ENCODE results near the gene PNPLA2. TPM values are rescaled to one million over a fixed set of nuclear protein-coding genes. Genes with fewer than 3 reads are reported as not detected.

PNPLA2 gene
- total RNA-seq, 4 donors from 2014 or later = 62.8 to 107 (median 77.6) TPM

DNA sequence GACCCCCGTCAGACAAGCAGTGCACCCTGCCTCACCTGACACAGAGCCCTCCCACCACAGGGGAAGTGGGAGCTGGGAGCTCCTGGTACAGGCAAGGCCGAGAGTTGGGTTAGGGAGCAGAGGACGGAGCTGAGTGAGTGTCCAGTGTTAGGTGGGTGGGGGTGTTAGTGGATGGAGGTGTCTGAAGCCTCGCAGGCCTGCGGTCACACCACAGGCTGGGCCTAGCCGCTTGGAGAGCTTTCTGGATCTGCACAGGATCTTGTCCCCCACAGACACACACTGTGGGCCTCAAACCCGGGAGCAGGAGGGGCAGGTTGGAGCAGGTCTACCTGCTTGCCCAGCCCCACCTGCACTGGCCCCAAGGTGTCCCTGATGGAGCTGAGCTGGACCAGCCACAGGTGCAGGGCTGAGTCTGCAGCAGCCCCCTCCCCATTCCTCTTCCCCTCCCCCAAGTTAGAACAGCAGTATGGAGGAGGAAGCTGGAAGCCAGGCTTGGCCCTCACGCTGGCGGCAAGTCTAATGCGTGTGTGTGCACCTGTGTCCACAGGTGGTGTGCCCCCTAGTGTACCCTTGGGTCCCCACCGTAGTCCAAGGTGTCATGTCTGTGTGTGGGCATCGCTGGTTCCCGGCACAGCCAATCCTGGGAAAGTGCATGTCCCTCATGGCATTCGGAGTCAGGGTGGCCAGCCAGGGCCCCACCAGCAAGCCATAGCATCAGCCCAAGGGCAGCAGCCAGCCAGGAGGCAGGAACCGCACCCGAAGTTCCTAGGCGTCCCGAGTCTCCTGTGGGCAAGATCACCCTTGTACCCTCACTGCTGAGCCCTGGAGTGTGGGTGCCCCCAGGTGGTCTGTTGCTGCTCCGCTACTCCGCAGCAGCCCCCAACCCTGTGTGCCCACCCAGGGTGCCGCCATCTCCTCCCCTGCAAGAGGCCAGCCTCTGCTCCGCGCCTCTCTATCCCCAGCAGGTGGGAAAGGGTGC is 39.4 kb upstream of the PNPLA2 start:
- TF ChIP-seq EP300 (IDR thresholded peaks at IDR 0.05) (no peak), POLR2A (IDR thresholded peaks at IDR 0.05; ENCODE audit: low read depth) (no peak), POLR2AphosphoS5 (IDR thresholded peaks at IDR 0.05) (no peak)
- TF ChIP-seq, protein P1, sequence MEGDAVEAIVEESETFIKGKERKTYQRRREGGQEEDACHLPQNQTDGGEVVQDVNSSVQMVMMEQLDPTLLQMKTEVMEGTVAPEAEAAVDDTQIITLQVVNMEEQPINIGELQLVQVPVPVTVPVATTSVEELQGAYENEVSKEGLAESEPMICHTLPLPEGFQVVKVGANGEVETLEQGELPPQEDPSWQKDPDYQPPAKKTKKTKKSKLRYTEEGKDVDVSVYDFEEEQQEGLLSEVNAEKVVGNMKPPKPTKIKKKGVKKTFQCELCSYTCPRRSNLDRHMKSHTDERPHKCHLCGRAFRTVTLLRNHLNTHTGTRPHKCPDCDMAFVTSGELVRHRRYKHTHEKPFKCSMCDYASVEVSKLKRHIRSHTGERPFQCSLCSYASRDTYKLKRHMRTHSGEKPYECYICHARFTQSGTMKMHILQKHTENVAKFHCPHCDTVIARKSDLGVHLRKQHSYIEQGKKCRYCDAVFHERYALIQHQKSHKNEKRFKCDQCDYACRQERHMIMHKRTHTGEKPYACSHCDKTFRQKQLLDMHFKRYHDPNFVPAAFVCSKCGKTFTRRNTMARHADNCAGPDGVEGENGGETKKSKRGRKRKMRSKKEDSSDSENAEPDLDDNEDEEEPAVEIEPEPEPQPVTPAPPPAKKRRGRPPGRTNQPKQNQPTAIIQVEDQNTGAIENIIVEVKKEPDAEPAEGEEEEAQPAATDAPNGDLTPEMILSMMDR (IDR thresholded peaks at IDR 0.05) = no peak
- intact Hi-C loops (cut with DNase I) = no loop called here

DNA sequence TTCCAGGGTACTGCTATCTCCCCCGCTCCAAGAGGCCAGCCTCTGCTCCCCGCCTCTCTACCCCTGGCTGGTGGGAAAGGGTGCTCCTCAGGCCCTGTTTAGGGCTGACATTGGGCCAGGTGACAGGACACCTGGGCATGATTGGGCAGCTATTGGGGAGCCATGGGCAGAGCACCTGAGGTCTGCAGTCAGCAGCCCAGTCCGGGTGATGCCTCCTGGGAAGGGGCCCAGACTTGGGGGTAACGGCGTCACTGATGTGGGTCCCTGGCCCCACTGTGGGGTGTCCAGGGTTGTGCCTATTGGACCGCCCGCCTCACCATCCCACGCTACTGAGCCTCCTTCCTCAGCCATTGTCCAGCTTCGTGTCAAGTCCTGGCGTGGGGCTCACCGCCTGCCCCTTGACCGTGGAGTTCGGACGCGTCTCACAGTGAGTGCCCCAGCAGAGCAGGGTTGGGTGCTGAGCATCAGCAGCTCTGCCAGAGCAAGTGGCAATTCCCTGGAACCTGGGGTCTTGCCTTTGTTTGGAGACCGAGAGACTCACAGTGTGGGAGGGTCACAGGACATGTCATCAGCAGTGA is 38.7 kb upstream of the PNPLA2 start:
- no peaks in the 10 kb centered on the region for H3K27me3 ChIP-seq
- no peak overlapping the region for H3K4me3 ChIP-seq
- H3K4me1 ChIP-seq = peaks cover 30 to 50% (median 43%) of the 10 kb centered on the region in 4 donors
- peaks cover 0 to 13% (median 2%) of the 10 kb centered on the region in 4 donors for H3K36me3 ChIP-seq
- TF ChIP-seq POLR2AphosphoS5 (IDR thresholded peaks at IDR 0.05) (no peak), EP300 (IDR thresholded peaks at IDR 0.05) (no peak), POLR2A (IDR thresholded peaks at IDR 0.05; ENCODE audit: low read depth) (no peak)
- TF ChIP-seq, protein P1 (IDR thresholded peaks at IDR 0.05) = no peak
- no peak for DNase-seq (ENCODE audit: extremely low spot score)
- H3K27ac ChIP-seq (replicated peaks in 1 of 4) = no peak overlapping the region
- H3K9me3 ChIP-seq = no peaks in the 10 kb centered on the region
- WGBS = 97% methylated on average over 14 of the region's 16 CpGs
- intact Hi-C loops (cut with DNase I) = no loop called here

More for the DNA sequence above, 39.4 kb upstream of the PNPLA2 start:
- no peak overlapping the region for H3K4me3 ChIP-seq
- H3K36me3 ChIP-seq = peaks cover 0 to 12% (median 5%) of the 10 kb centered on the region in 4 donors
- H3K27ac ChIP-seq (replicated peaks in 1 of 4) = no peak overlapping the region
- peaks cover 33 to 58% (median 49%) of the 10 kb centered on the region in 4 donors for H3K4me1 ChIP-seq
- H3K9me3 ChIP-seq = no peaks in the 10 kb centered on the region
- no peak for DNase-seq (ENCODE audit: extremely low spot score)
- H3K27me3 ChIP-seq = no peaks in the 10 kb centered on the region
- WGBS = 93% methylated on average over 12 of the region's 23 CpGs

DNA sequence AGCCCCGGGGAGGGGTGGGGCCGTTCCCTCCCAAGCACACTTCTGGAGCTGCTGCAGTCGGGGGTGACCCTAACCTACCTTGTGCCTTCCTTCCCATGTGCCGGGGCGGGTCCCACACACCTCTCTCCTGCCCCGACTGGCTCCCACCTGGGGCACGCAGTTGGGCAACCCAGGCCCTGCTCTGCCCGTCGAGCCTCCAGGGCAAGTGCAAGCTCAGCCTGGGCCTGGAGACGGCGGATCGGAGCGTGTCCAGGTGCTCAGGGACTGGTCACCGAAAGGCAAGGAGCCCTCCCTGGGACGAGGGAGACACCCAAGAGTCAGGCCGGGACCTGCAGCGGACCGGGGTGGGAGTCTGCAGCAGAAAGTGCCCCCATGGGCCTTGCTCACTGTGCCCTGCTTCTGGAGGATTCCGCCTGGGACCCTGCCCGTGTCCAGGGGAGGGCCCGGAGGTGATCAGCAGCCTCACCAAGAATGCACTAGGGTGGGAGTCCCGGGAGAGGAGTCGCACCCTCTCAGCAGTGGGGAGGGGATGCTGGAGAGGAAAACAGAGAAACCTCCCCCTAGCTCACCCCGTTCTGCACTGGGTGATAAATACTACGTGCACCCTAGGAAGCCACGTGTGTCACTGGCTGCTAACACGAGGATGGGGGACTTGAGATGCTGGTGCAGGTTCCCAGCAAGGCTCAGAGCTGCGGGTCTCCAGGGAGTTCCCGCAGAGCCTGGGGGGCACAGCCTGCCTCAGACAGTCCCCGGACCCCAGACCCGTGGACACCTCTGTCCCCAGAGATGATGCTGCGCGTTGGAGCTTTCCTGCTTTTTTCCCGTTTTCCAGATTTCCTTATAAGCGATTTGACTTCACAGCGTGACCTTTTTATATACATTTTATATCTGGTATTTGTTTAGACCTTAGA is 36.2 kb upstream of the PNPLA2 start:
- intact Hi-C loops (cut with DNase I) = no loop called here
- Histone ChIP-seq H3K27ac (replicated peaks in 1 of 4) (no peak overlapping the region), H3K4me3 (no peak overlapping the region), H3K4me1 (peaks cover 14 to 31% (median 25%) of the 10 kb centered on the region in 4 donors), H3K9me3 (no peaks in the 10 kb centered on the region), H3K27me3 (peaks cover 0 to under 1% (median 0%) of the 10 kb centered on the region in 4 donors), H3K36me3 (peaks cover 0 to 17% (median 2%) of the 10 kb centered on the region in 4 donors)
- no peak for DNase-seq (ENCODE audit: extremely low spot score)
- 82% methylated on average over 31 of the region's 36 CpGs for WGBS
- TF ChIP-seq, protein P1 (IDR thresholded peaks at IDR 0.05) = no peak
- TF ChIP-seq POLR2A (IDR thresholded peaks at IDR 0.05; ENCODE audit: low read depth) = no peak
- TF ChIP-seq EP300 (IDR thresholded peaks at IDR 0.05) = no peak
- no peak for TF ChIP-seq POLR2AphosphoS5 (IDR thresholded peaks at IDR 0.05)

DNA sequence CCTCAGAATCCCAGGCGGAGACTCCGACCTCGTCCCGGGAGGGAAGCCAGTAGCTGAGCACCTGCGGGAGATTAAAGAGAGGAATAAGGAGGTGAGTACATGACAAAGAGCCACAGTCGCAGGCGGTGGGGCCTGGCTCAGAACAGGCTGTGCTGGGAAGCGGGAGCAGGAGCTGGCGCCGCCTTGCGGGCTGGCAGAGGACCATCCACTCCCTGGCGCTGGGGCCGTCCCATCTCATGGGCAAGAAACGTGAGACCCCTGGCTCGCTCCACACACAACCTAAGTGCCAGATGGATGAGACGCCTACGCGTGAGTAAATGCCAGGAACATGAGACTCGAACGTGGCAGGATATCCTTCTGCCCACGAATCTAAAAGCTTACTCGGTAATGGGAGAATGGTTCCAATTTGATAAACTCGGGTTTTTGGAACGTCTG is 35.1 kb upstream of the PNPLA2 start:
- no peak for DNase-seq (ENCODE audit: extremely low spot score)
- H3K27ac ChIP-seq (replicated peaks in 1 of 4) = peak overlapping the region in 3 of 4 donors; percentile 29 to 49 (median 32)

More for the DNA sequence above, 35.1 kb upstream of the PNPLA2 start:
- peaks cover 0 to 17% (median 2%) of the 10 kb centered on the region in 4 donors for H3K36me3 ChIP-seq
- TF ChIP-seq POLR2A (IDR thresholded peaks at IDR 0.05; ENCODE audit: low read depth) (no peak), EP300 (IDR thresholded peaks at IDR 0.05) (no peak), POLR2AphosphoS5 (IDR thresholded peaks at IDR 0.05) (peak; percentile 37 to 51)
- TF ChIP-seq, protein P1 (IDR thresholded peaks at IDR 0.05) = peak; percentile 53 to 83 (median 56)
- WGBS = 39% methylated on average over 24 of the region's 24 CpGs
- intact Hi-C loops (cut with DNase I) = no loop called here
- peaks cover 0 to 11% (median under 1%) of the 10 kb centered on the region in 4 donors for H3K27me3 ChIP-seq
- H3K9me3 ChIP-seq = no peaks in the 10 kb centered on the region
- H3K4me1 ChIP-seq = peaks cover 10 to 21% (median 16%) of the 10 kb centered on the region in 4 donors
- no peak overlapping the region for H3K4me3 ChIP-seq

Data from esophagus muscularis mucosa (tissue), 4 donors.